GM12873 (cell line): Measurements from ENCODE around the gene KCNMA1.

Experiments
- CTCF ChIP-seq: IDR thresholded peaks from 2 replicates; pipeline ENCODE4 v1.5.1; 2012; ENCODE audit warnings: low read depth, mild to moderate bottlenecking, moderate library complexity, low read length, control low read depth; ENCODE audit not compliant: insufficient read depth; ENCODE audit errors: missing control alignments

Gene KCNMA1

GRCh38 chr10:76937181-76937600 is 700.4 kb downstream of the KCNMA1 start:
- TF ChIP-seq CTCF: no peak

GRCh38 chr10:76935941-76936613 is 701.5 kb downstream of the KCNMA1 start:
- TF ChIP-seq CTCF: no peak

- no peak for TF ChIP-seq CTCF
Measured at GRCh38 chr10:76928565-76928964, 709.0 kb downstream of the KCNMA1 start.

- TF ChIP-seq CTCF: no peak
Measured at GRCh38 chr10:76925636-76926405, 711.8 kb downstream of the KCNMA1 start.

GRCh38 chr10:76922666-76923065 is 714.9 kb downstream of the KCNMA1 start:
- no peak for TF ChIP-seq CTCF

- TF ChIP-seq CTCF: no peak
Measured at GRCh38 chr10:76921383-76922010, 716.1 kb downstream of the KCNMA1 start.

GRCh38 chr10:76920581-76920980 is 717.0 kb downstream of the KCNMA1 start:
- TF ChIP-seq CTCF: no peak
